ENCODE results near the gene U2AF1L4. TPM values are rescaled to one million over a fixed set of nuclear protein-coding genes. Genes with fewer than 3 reads are reported as not detected.

U2AF1L4 gene
- polyA plus RNA-seq, 3 donors, result 6.2 to 140 (median 8.7) TPM

DNA sequence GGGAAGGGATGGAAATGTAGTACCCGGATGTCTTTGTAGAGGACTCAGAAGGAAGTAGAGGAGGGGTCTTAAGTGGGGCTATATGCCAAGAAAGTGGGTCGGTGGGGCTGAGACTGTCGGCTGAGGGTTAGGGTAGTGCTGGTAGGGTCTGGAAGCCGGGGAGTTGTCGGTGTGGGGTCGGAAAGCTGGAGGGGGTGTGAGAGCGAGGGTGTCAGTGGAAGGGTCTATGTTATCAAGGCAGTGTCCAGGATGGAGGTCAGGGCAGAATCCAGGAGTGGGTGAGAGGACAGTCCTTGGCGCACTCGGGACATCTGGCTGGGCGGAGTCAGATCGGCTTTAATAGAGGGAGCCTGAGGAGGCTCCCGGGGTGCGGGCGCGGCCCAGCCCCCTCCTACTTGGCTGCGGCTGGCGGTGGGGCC, 9.9 kb upstream of the U2AF1L4 start:
- peaks cover 9 to 21% of the 10 kb centered on the region in 2 donors for H3K27me3 ChIP-seq (ENCODE audit: control insufficient read depth in 2 of 2, insufficient read depth in 2 of 2, low read length in 2 of 2)
- TF ChIP-seq, protein P1, sequence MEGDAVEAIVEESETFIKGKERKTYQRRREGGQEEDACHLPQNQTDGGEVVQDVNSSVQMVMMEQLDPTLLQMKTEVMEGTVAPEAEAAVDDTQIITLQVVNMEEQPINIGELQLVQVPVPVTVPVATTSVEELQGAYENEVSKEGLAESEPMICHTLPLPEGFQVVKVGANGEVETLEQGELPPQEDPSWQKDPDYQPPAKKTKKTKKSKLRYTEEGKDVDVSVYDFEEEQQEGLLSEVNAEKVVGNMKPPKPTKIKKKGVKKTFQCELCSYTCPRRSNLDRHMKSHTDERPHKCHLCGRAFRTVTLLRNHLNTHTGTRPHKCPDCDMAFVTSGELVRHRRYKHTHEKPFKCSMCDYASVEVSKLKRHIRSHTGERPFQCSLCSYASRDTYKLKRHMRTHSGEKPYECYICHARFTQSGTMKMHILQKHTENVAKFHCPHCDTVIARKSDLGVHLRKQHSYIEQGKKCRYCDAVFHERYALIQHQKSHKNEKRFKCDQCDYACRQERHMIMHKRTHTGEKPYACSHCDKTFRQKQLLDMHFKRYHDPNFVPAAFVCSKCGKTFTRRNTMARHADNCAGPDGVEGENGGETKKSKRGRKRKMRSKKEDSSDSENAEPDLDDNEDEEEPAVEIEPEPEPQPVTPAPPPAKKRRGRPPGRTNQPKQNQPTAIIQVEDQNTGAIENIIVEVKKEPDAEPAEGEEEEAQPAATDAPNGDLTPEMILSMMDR (IDR thresholded peaks at IDR 0.05), result no peak
- H3K4me1 ChIP-seq (ENCODE audit: control insufficient read depth in 1 of 2, insufficient read depth in 2 of 2, low read length in 2 of 2), result peaks cover 29 to 41% of the 10 kb centered on the region in 2 donors
- DNase-seq, result no peak
- no peaks in the 10 kb centered on the region for H3K9me3 ChIP-seq (replicated peaks in 1 of 2; ENCODE audit: control insufficient read depth in 1 of 2, insufficient read depth in 1 of 2, low read length in 2 of 2)
- intact Hi-C loops (cut with micrococcal nuclease), result loop anchor here in 1 of 2 donors (5.0 to 10.0 kb wide), 2 partner anchors 257 to 360 kb away; partner anchors contain the start of genes ALKBH6, OVOL3, POLR2I and TBCB
- Mint-ChIP-seq H3K27ac (peak overlapping the region in 1 of 7 donors; percentile 2), H3K4me3 (peak overlapping the region; percentile 47 to 85), H3K9me3 (peaks cover 0 to 8% (median 3%) of the 10 kb centered on the region in 7 donors), H3K36me3 (peaks cover 34 to 42% of the 10 kb centered on the region in 2 donors), H3K4me1 (peaks cover 34% of the 10 kb centered on the region), H3K27me3 (ENCODE audit: low read depth in 3 of 3) (peaks cover 18 to 33% (median 25%) of the 10 kb centered on the region in 3 donors)
- peaks cover 12% of the 10 kb centered on the region for H3K79me2 ChIP-seq (ENCODE audit: insufficient read depth, low read length)
- H3K9ac ChIP-seq (ENCODE audit: insufficient read depth, low read length, poor library complexity, severe bottlenecking), result no peak overlapping the region
- no peak overlapping the region for H3K27ac ChIP-seq (ENCODE audit: low read depth in 1 of 2, low read length in 2 of 2)
- peaks cover 12% of the 10 kb centered on the region for H4K20me1 ChIP-seq (ENCODE audit: insufficient read depth, low read length)
- 77% methylated on average over 16 of the region's 17 CpGs for WGBS (ENCODE audit: insufficient coverage)
- no peak overlapping the region for H2AFZ ChIP-seq (ENCODE audit: insufficient read depth, low read depth, low read length, poor library complexity, severe bottlenecking)
- peak overlapping the region in 1 of 3 experiments; percentile 100 for H3K4me3 ChIP-seq (replicated peaks in 1 of 3; ENCODE audit: low read depth in 2 of 3, low read length in 3 of 3)
- peaks cover 26 to 30% of the 10 kb centered on the region in 2 donors for H3K36me3 ChIP-seq (replicated peaks in 1 of 2; ENCODE audit: control insufficient read depth in 1 of 2, insufficient read depth in 2 of 2, low read length in 2 of 2)
- H3K4me2 ChIP-seq (replicated peaks; ENCODE audit: extremely low read depth, low read length, poor library complexity, severe bottlenecking), result peak overlapping the region; percentile 93

DNA sequence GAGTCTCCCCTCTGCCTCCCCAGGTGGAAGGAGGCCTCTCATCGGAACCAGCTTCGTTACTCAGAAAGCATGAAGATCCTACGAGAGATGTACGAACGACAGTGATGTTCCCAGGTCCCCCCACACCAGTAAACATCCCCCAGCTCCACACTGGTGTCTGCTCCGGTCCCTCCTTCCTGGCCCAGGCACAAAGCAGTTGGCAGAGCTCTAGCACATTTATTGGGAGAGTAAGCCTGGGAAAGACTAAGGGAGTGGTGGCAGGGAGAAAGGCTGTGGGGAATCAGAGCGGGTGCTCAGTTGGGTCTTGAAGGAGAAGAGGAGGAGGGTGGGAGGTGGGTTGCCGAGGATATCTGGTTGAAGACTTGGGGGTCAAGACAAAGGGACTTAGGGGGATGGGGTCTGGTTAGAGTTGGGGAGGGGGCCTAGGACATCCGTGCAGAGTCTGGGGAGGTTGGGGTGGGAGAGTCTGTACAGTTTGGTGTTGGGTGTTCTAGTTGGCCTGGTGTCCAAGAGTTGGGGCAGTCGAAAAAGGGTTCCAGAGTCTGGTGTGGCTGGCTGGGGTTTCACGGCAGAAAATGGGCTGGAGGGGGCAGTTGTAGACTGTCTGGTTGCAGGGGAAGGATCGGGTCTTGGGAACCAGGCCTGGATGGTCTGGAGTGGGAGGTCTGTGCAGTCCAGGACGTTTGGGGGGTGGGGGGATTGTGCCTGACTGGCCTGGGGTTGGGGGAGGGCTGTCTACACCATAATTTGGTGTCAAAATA, 9.3 kb upstream of the U2AF1L4 start:
- Mint-ChIP-seq H3K27ac (peak overlapping the region in 3 of 7 donors; percentile 39 to 72 (median 44)), H3K4me1 (peaks cover 37% of the 10 kb centered on the region), H3K36me3 (peaks cover 34 to 39% of the 10 kb centered on the region in 2 donors), H3K27me3 (ENCODE audit: low read depth in 3 of 3) (peaks cover 18 to 32% (median 25%) of the 10 kb centered on the region in 3 donors), H3K4me3 (peak overlapping the region in 1 of 2 donors; percentile 85), H3K9me3 (peaks cover 0 to 8% (median 3%) of the 10 kb centered on the region in 7 donors)
- Histone ChIP-seq H2AFZ (ENCODE audit: insufficient read depth, low read depth, low read length, poor library complexity, severe bottlenecking) (no peak overlapping the region), H3K4me2 (replicated peaks; ENCODE audit: extremely low read depth, low read length, poor library complexity, severe bottlenecking) (no peak overlapping the region), H3K36me3 (replicated peaks in 1 of 2; ENCODE audit: control insufficient read depth in 1 of 2, insufficient read depth in 2 of 2, low read length in 2 of 2) (peaks cover 25 to 30% of the 10 kb centered on the region in 2 donors), H3K9me3 (replicated peaks in 1 of 2; ENCODE audit: control insufficient read depth in 1 of 2, insufficient read depth in 1 of 2, low read length in 2 of 2) (no peaks in the 10 kb centered on the region), H3K27ac (ENCODE audit: low read depth in 1 of 2, low read length in 2 of 2) (no peak overlapping the region), H3K4me3 (replicated peaks in 1 of 3; ENCODE audit: low read depth in 2 of 3, low read length in 3 of 3) (peak overlapping the region in 1 of 3 experiments; percentile 100), H4K20me1 (ENCODE audit: insufficient read depth, low read length) (peaks cover 12% of the 10 kb centered on the region), H3K4me1 (ENCODE audit: control insufficient read depth in 1 of 2, insufficient read depth in 2 of 2, low read length in 2 of 2) (peaks cover 29 to 45% of the 10 kb centered on the region in 2 donors), H3K9ac (ENCODE audit: insufficient read depth, low read length, poor library complexity, severe bottlenecking) (no peak overlapping the region), H3K79me2 (ENCODE audit: insufficient read depth, low read length) (peaks cover 12% of the 10 kb centered on the region), H3K27me3 (ENCODE audit: control insufficient read depth in 2 of 2, insufficient read depth in 2 of 2, low read length in 2 of 2) (peaks cover 9 to 21% of the 10 kb centered on the region in 2 donors)
- TF ChIP-seq, protein P1 (IDR thresholded peaks at IDR 0.05), result no peak
- intact Hi-C loops (cut with micrococcal nuclease), result loop anchor here in 1 of 2 donors (5.0 to 10.0 kb wide), 2 partner anchors 258 to 360 kb away; partner anchors contain the start of genes ALKBH6, OVOL3, POLR2I and TBCB
- DNase-seq, result no peak
- WGBS (ENCODE audit: insufficient coverage), result 93% methylated on average over 7 of the region's 13 CpGs

Data from CD14-positive monocyte (primary cell).